GM18951 (cell line): Measurements from ENCODE around the gene GNB3.

Experiments
- POLR2A ChIP-seq: IDR thresholded peaks from 4 replicates; pipeline ENCODE4 v1.6.1; 2011; ENCODE audit warnings: mild to moderate bottlenecking; ENCODE audit not compliant: insufficient read length, insufficient read depth; ENCODE audit errors: extremely low read depth
- in situ Hi-C: fragments of 300-500 bp; cut with MboI; formaldehyde crosslinking; loops from one replicate; pipeline ENCODE4 v1.12.0; 2022; ENCODE audit warnings: low sequenced_read_pairs, mixed read lengths, inconsistent platforms; ENCODE audit not compliant: unreplicated experiment

The GNB3 gene

DNA sequence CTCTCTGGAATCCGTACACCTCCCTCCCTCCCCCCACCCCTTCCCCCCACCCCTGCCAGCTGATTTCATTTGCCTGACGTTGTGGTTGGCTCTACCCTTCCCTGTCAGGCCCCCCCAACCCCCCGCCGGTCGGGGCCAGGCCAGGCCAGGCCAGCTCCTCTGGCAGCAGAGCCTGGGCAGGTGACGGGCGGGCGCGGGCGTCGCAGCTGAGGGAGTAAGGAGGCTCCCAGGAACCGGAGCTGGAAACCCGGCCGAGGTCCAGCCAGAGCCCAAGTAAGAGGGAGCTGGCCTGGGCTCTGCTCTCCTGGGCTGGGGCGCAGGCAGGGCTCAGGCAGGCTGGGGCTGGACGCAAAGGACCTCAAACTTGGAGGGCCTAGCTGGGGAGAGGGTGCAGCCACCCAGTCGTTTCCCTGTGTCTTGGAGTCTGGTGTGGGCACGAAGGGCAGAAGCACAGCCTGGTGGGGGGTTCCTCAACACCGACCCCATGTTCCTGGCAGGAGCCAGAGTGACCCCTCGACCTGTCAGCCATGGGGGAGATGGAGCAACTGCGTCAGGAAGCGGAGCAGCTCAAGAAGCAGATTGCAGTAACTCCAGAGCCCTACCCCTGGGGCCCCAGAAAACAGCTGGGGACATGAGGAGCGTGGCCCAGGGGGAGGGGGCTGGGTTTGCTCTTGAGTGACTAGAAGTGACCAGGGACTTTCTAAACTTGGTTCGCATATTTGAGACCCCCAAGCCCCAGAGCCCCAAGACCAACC is at the start of gene GNB3:
GNB3 (plus strand) TSS at position 165 of the 755 bp plus-strand sequence; CDS start at position 528, 363 bp downstream.
- in situ Hi-C loops: no loop called here
- TF ChIP-seq POLR2A: no peak

DNA sequence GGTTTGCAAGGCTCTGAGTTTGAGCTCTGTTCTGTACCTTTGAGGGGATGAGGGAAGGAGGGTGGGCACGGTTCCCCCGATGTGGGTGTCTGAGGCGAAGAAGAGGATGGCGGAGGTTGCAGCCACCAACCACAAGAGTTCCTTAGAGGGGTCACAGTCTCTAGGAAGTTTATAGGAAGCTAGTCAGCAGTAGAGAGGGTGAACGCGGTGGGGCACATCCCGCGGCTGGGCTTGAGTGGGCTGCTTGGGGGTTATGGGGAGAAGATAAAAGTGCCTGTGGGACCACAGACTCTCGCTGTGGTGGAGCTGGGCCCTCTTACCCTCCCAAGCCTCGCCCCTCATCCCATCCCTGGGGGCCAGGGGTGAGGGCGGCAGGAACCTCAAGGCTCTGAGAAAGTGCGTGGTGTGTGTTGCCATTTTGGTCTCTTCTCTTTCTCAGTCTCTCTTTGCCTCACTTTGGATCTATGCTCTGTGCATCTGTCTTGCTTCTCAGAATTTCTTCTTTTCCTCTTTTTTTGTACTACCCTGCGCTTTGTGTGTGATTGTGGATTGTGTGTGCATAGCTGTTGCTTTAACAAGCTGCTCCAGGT is 48.7 kb upstream of the GNB3 start:
- TF ChIP-seq POLR2A: no peak

DNA sequence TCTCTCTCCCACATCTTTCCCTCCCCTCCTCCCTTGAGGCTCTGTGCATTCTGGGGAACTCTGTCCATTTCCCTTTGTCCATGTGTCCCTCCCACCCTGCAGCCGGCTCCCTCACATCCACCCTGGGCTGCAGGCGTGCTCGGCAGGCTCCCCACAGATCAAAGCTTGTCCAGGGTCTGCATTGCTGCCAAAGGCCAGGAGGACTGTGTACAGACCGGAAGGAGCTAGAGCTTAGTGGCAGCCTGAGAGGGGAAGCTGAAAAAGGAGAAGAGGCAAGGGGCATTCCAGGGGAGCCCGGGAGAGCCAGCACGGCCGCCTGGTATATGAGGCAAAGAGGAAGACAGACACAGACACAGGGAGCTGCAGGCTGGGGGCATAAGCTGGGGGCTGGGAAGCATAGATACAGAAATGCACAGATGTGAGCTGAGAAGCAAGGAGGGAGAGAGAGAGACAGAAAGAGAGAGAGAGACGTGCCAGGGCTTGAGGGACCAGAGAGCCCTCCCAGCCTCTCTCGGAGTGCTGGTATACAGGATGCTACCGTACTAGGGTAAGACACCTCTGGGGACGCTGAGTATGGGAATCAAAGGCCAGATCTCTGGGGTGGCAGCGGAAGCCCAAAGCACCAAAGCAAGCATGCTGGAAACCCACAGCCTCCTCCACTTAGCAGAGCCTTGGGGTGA is 48.1 kb upstream of the GNB3 start:
- TF ChIP-seq POLR2A: no peak
- in situ Hi-C loops: no loop called here

More for the DNA sequence above, 48.7 kb upstream of the GNB3 start:
- in situ Hi-C loops: no loop called here

DNA sequence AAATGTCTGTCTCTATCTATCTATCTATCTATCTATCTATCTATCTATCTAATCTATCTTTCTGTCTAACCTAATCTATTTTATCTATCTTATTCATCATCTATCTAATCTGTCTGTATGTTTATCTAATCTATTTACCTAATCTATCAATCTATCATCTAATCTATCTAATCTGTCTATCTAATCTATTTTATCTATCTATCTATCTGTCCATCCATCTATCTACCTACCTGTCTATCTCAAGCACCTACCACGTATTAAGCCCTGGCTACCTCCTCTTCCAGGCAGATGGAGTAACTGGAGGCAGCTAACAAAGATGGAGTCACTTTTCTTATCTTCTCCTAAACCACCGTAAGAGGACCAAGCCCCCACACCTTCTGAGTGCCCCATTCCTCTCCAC is 45.6 kb upstream of the GNB3 start:
- no peak for TF ChIP-seq POLR2A
- in situ Hi-C loops: no loop called here

DNA sequence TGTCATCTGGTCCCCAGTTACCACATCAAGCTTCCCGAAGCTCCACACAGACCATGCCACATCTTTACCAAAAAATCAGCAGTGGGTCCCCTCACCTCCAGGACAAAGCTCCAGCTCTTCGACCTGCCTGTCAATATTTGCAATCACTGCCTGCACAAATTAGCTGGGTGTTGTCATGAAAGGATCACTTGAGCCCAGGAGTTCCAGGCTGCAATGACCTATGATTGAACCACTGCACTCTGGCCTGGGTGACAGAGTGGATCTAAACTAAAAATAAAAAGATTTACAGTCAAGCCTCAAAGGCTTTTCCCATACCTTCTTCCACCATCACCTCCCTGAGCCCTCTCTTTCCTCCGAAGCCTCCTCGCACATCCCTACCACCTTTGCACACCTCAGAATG is 44.1 kb upstream of the GNB3 start:
- in situ Hi-C loops: no loop called here
- TF ChIP-seq POLR2A: no peak

DNA sequence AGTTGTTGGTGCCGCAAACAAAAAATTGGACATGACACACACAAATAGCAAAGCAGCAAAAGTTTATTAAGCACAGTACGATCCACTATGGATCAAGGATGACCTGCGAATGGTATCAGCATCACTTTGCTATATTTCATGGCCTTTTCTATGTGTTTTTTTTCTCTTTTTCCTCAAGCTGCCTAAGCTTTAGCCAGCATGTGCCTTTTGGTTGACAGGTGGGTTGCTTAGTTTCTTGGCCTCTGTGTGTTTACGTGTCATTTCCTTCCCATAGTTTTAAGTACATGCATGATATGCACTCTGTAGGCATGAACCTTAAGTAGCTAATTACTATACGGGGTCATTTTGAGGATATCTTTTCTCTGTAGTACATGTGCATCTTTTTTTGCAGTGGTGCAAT is 41.6 kb upstream of the GNB3 start:
- in situ Hi-C loops: no loop called here
- no peak for TF ChIP-seq POLR2A

- in situ Hi-C loops: no loop called here
- TF ChIP-seq POLR2A: no peak
These were observed 33.6 kb upstream of the GNB3 start for GRCh38 chr12:6807170-6807569.

GRCh38 chr12:6809056-6809455 is 31.7 kb upstream of the GNB3 start:
- TF ChIP-seq POLR2A: no peak
- in situ Hi-C loops: no loop called here

GRCh38 chr12:6810758-6811157 is 30.0 kb upstream of the GNB3 start:
- in situ Hi-C loops: no loop called here

GRCh38 chr12:6813363-6813762 is 27.4 kb upstream of the GNB3 start:
- no peak for TF ChIP-seq POLR2A
- in situ Hi-C loops: no loop called here

More at GRCh38 chr12:6810758-6811157, 30.0 kb upstream of the GNB3 start:
- TF ChIP-seq POLR2A: no peak

GRCh38 chr12:6816598-6816997 is 24.1 kb upstream of the GNB3 start:
- in situ Hi-C loops: no loop called here
- no peak for TF ChIP-seq POLR2A

DNA sequence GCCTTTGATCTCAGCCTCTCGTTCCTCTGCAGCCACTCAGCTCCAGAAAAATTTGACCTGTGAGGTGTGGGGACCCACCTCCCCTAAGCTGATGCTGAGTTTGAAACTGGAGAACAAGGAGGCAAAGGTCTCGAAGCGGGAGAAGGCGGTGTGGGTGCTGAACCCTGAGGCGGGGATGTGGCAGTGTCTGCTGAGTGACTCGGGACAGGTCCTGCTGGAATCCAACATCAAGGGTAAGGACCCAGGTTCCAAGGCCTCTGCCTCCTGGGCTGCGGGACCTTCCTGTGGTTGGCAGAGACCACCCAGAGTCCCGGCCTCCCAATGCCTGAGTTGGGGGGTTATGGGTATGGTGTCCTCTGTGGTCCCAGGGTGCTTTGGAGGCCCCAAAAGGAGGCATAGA is 23.6 kb upstream of the GNB3 start:
- in situ Hi-C loops: no loop called here
- TF ChIP-seq POLR2A: no peak

- in situ Hi-C loops: no loop called here
- TF ChIP-seq POLR2A: no peak
These were observed 23.0 kb upstream of the GNB3 start for GRCh38 chr12:6817662-6818157.
